Fibroblast of lung (primary cell): ENCODE results near the gene GPC6. TPM values are rescaled to one million over a fixed set of nuclear protein-coding genes. Genes with fewer than 3 reads are reported as not detected.

Experiments
- DNase-seq, 2 donors: peaks; one replicate each; pipeline versions ENCODE4 v3.0.0 to v3.0.0-alpha.2; 2010; ENCODE audit warnings: low read depth in 2 of 2
- H2AFZ ChIP-seq: 2 replicates; pipeline ENCODE4 v1.5.1; 2012; ENCODE audit warnings: low read length, control low read depth, inconsistent platforms
- H3K27ac ChIP-seq: 2 replicates; pipeline ENCODE4 v1.5.1; 2011; ENCODE audit warnings: low read length, control low read depth; ENCODE audit not compliant: insufficient read depth
- H3K27me3 ChIP-seq: 2 replicates; pipeline ENCODE4 v1.5.1; 2011; ENCODE audit warnings: mild to moderate bottlenecking, low read length; ENCODE audit not compliant: control insufficient read depth, insufficient read depth
- H3K36me3 ChIP-seq: 2 replicates; pipeline ENCODE4 v1.5.1; 2011; ENCODE audit warnings: low read length; ENCODE audit not compliant: control insufficient read depth, insufficient read depth
- H3K4me1 ChIP-seq: 2 replicates; pipeline ENCODE4 v1.5.1; 2011; ENCODE audit warnings: low read length; ENCODE audit not compliant: control insufficient read depth, insufficient read depth; ENCODE audit errors: extremely low read depth
- H3K4me2 ChIP-seq: 2 replicates; pipeline ENCODE4 v1.5.1; 2011; ENCODE audit warnings: low read length, control low read depth; ENCODE audit not compliant: insufficient read depth; ENCODE audit errors: extremely low read depth
- H3K4me3 ChIP-seq, 4 experiments: fragments of 200-600 bp in 1 of 4; sonication (generic) in 1 of 4; replicated peaks in 1 of 4; 2 replicates each; pipeline ENCODE4 v1.5.1; 2011 to 2016; ENCODE audit warnings: low read length in 4 of 4, low read depth in 3 of 4, mild to moderate bottlenecking in 3 of 4, control low read depth in 2 of 4, inconsistent platforms in 1 of 4, mixed read lengths in 1 of 4; ENCODE audit not compliant: insufficient read depth in 1 of 4; ENCODE audit errors: control extremely low read depth in 1 of 4
- H3K79me2 ChIP-seq: 2 replicates; pipeline ENCODE4 v1.5.1; 2012; ENCODE audit warnings: mild to moderate bottlenecking, low read length, inconsistent platforms; ENCODE audit not compliant: control insufficient read depth, insufficient read depth
- H3K9ac ChIP-seq: 2 replicates; pipeline ENCODE4 v1.5.1; 2011; ENCODE audit warnings: mild to moderate bottlenecking, low read length, control low read depth; ENCODE audit not compliant: insufficient read depth
- H3K9me3 ChIP-seq: 2 replicates; pipeline ENCODE4 v1.5.1; 2012; ENCODE audit warnings: low read depth, low read length; ENCODE audit not compliant: control insufficient read depth, insufficient read depth
- H4K20me1 ChIP-seq: 2 replicates; pipeline ENCODE4 v1.5.1; 2011; ENCODE audit warnings: low read length; ENCODE audit not compliant: control insufficient read depth, insufficient read depth; ENCODE audit errors: extremely low read depth
- EZH2 ChIP-seq: IDR thresholded peaks from 2 replicates; pipeline ENCODE4 v1.5.1; 2012; ENCODE audit warnings: low read length, control low read depth, mild to moderate bottlenecking; ENCODE audit errors: missing control alignments
- polyA plus RNA-seq, 2 donors: library from polyadenylated mRNA; depleted of rRNA in 1 of 2; stranded (reverse) in 1 of 2; unstranded in 1 of 2; fragments of >200 nt; gene quantifications; 2 replicates each; pipeline ENCODE4 v1.2.1, GENCODE V29; 2011 to 2012; ENCODE audit warnings: missing spikeins in 1 of 2
- total RNA-seq: library from RNA; depleted of rRNA; stranded (reverse); fragments of >200 nt; gene quantifications from 2 replicates; pipeline ENCODE4 v1.2.1, GENCODE V29; 2014
- TF ChIP-seq, protein P1 (sequence below), 2 donors: IDR thresholded peaks in 1 of 2; conservative IDR thresholded peaks in 1 of 2; 1 replicate in 1 of 2; 2 replicates in 1 of 2; pipeline ENCODE4 v1.5.1; 2011 to 2012; ENCODE audit warnings: low read length in 2 of 2, control low read depth in 1 of 2, inconsistent platforms in 1 of 2, low read depth in 1 of 2, mild to moderate bottlenecking in 1 of 2

The GPC6 gene
- total and polyA plus RNA-seq, 2 donors (not counting 1 experiment from before 2014, with no cell fraction given) = 11.2 to 33.7 TPM

DNA sequence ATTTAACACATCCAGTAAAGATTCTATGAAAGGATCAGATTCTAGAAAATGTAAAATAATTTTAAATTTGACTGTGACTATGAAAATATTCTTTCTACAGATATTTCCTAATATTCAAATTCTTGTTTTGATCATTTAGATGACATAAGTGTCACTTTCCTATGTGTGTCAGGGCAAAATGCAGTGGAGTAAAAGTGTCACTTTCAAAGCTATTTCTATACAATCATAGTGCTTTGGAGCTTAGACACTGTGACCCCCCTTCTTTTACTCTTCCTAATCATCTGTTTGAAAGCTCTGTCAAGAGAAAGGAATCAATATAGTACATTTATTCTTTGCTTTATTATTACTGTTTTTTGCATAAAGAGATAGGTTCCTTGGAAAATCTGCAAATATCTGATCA is 760.9 kb downstream of the GPC6 start:
- H2AFZ ChIP-seq = no peak overlapping the region

DNA sequence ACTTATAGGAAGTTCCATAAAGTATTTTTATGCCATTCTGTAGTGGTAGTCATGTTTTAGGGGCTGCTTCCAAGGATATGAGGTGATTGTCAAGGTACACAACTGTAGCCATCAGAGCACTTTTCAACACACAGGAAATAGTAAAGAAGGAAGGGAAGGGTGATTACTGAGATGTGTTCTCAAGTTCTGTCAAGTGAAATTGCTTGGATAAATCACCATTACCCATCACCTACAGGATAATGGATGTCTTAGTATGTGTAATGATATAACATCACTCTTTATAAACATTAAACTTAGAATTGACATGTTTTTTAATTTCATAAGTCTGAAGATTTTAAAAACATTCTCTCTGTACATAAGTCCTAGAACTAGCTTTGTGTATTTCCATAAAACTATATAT is 765.0 kb downstream of the GPC6 start:
- Histone ChIP-seq H2AFZ (no peak overlapping the region), H3K4me1 (no peaks in the 10 kb centered on the region), H3K9me3 (no peaks in the 10 kb centered on the region), H3K36me3 (no peaks in the 10 kb centered on the region), H4K20me1 (no peaks in the 10 kb centered on the region), H3K4me3 (no peak overlapping the region), H3K4me2 (no peak overlapping the region), H3K27me3 (no peaks in the 10 kb centered on the region), H3K9ac (no peak overlapping the region), H3K27ac (no peak overlapping the region), H3K79me2 (no peaks in the 10 kb centered on the region)
- no peak for TF ChIP-seq EZH2
- TF ChIP-seq, protein P1, sequence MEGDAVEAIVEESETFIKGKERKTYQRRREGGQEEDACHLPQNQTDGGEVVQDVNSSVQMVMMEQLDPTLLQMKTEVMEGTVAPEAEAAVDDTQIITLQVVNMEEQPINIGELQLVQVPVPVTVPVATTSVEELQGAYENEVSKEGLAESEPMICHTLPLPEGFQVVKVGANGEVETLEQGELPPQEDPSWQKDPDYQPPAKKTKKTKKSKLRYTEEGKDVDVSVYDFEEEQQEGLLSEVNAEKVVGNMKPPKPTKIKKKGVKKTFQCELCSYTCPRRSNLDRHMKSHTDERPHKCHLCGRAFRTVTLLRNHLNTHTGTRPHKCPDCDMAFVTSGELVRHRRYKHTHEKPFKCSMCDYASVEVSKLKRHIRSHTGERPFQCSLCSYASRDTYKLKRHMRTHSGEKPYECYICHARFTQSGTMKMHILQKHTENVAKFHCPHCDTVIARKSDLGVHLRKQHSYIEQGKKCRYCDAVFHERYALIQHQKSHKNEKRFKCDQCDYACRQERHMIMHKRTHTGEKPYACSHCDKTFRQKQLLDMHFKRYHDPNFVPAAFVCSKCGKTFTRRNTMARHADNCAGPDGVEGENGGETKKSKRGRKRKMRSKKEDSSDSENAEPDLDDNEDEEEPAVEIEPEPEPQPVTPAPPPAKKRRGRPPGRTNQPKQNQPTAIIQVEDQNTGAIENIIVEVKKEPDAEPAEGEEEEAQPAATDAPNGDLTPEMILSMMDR (conservative IDR thresholded peaks at IDR 0.05 in 1 of 2, IDR thresholded peaks at IDR 0.05 in 1 of 2; ENCODE audit: low read depth in 1 of 2, low read length in 2 of 2) = no peak
- DNase-seq = no peak

More for the DNA sequence above, 760.9 kb downstream of the GPC6 start:
- Histone ChIP-seq H3K9ac (no peak overlapping the region), H3K79me2 (no peaks in the 10 kb centered on the region), H3K4me1 (no peaks in the 10 kb centered on the region), H3K27me3 (no peaks in the 10 kb centered on the region), H3K4me2 (no peak overlapping the region), H3K4me3 (no peak overlapping the region), H4K20me1 (no peaks in the 10 kb centered on the region), H3K9me3 (no peaks in the 10 kb centered on the region), H3K27ac (no peak overlapping the region), H3K36me3 (no peaks in the 10 kb centered on the region)
- no peak for DNase-seq
- TF ChIP-seq EZH2 = no peak
- TF ChIP-seq, protein P1 (conservative IDR thresholded peaks at IDR 0.05 in 1 of 2, IDR thresholded peaks at IDR 0.05 in 1 of 2; ENCODE audit: low read depth in 1 of 2, low read length in 2 of 2) = no peak

DNA sequence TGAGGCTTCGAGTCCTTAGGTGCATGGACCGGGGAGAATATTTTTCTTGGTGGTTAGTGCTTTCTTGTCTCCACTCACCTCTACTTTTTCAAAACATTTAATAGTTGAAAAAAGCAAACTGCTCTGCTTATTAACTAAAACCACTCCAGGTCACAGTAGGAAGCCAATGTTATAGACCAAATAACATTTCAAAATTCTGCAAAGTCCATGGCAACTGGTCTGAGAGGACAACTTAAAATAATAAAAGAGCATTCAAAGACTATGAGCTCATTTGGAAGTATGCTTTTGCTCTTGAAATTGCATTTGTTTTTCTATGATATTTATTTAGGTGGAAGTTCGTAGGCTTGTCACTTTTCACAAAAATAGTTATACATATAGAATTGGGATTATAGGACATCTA is 769.9 kb downstream of the GPC6 start:
- no peaks in the 10 kb centered on the region for H3K27me3 ChIP-seq
- H3K36me3 ChIP-seq = no peaks in the 10 kb centered on the region
- H3K4me2 ChIP-seq = no peak overlapping the region
- H3K9ac ChIP-seq = no peak overlapping the region
- H2AFZ ChIP-seq = no peak overlapping the region
- no peak overlapping the region for H3K27ac ChIP-seq
- no peaks in the 10 kb centered on the region for H3K9me3 ChIP-seq
- DNase-seq = no peak
- no peak for TF ChIP-seq EZH2
- TF ChIP-seq, protein P1 (conservative IDR thresholded peaks at IDR 0.05 in 1 of 2, IDR thresholded peaks at IDR 0.05 in 1 of 2; ENCODE audit: low read depth in 1 of 2, low read length in 2 of 2) = no peak
- no peak overlapping the region for H3K4me3 ChIP-seq
- no peaks in the 10 kb centered on the region for H3K79me2 ChIP-seq
- H3K4me1 ChIP-seq = no peaks in the 10 kb centered on the region
- H4K20me1 ChIP-seq = no peaks in the 10 kb centered on the region
